HG03196 (cell line): Measurements from ENCODE around the gene TTBK1.

Experiments
- ATAC-seq: cut with Tn5 transposase; IDR thresholded peaks from one replicate; pipeline ENCODE4 v1.9.1; 2021; ENCODE audit not compliant: unreplicated experiment

TTBK1 gene

DNA sequence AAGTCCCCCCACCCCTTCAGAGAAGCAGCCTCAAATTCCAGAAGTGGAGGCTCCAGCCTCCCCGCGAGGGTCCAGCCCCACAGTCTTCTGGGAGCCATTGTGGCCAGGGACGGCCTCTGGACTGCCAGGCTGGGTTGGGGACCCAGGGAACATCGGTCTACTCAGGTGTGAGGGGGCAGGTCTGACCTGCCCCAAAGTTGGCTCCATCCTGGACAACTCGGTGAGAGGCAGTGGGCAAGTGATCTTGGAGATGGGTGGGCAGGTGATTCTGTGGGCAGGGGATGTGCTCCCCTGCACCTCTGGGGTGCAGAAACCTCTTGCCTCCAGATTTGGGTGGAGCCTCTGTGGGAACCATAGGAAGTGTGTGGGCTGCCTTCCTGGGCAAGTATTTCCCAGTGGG lies 42.6 kb downstream of the TTBK1 start:
- ATAC-seq: no peak

DNA sequence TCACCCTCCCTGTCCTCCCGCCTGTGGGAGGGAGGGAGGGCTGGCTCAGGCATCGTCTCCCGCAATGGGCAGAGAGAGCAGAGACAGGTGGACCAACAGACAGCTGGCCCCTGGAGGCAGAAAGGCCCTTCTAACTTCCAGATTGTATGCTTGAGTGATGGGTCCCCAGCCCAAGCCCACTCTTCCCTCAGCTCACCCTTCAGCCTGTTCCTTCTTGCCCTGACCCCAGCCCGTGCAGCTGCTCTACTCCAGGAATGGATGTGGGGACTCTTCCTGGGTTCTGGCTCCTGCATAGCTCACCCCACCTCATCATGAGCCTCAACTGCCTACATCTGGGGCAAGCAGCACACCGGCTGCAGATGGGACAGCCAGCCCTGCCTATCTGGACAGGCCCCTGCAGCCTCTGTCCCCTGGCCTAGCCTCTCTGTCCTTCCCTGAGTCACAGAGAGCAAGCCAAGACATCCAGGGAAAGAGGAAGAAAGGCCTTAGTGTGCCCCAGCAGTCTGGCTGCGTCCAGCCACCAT lies 43.2 kb downstream of the TTBK1 start:
- ATAC-seq: no peak

DNA sequence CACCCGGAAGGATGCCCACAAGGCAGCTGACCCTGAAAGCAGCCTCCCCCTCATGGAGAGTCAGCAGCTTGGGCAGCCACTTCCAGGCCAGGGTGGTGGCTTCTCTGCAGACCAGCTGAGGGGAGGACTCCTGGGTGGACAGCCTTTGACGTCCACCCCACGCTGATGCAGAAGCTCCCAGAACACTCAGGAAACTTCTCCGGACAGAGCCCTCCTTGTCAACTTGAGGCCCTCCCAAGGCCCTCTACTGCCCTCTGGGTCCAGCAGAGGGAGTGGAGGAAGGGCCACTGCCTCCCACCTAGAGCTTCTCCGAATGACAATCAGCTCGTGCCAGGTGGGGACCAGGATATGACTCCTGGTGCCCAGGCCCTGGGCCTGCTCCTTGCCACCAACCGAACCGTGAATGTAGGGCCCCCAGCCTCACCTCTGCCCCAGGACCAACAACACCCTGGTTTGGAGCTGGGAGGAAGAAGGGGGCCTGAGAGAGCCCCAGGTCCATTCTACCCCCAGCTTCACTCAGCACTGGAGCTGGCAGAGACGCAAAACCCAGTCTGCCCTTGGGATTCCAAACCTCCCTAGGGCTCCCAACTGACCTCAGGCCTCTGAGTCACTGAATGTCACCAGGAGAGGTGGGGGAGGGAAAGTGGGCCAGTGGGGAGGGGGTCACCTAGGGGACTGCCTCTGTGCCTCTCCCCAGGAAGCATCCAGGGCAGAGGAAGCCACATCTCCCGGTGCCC lies 43.9 kb downstream of the TTBK1 start:
- ATAC-seq: no peak

- no peak for ATAC-seq
Measured at GRCh38 chr6:43287717-43288679, 44.7 kb downstream of the TTBK1 start.

GRCh38 chr6:43290339-43290904 lies 47.1 kb downstream of the TTBK1 start:
- ATAC-seq: no peak

DNA sequence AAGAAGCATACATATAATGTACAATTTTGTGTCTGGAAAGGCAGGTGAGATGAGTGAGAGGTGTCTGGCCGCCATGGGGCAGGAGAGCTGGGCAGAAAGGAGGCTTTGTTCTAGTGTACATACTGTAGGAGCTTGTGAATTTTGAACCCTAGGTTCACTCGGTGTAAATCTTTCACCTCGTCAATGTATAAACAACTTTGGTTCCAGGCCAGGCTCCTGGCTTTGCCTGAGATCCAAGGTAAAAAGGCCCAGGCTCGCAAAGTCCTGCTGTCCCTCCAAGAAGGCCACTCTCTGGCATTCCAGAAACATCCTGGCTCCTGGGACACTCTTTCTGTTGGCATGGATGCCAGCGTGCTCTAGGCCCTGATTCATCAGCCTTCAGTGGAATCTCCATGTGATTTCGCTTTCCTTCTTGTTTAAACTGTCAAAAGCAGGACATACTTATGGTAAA lies 47.6 kb downstream of the TTBK1 start:
- no peak for ATAC-seq

DNA sequence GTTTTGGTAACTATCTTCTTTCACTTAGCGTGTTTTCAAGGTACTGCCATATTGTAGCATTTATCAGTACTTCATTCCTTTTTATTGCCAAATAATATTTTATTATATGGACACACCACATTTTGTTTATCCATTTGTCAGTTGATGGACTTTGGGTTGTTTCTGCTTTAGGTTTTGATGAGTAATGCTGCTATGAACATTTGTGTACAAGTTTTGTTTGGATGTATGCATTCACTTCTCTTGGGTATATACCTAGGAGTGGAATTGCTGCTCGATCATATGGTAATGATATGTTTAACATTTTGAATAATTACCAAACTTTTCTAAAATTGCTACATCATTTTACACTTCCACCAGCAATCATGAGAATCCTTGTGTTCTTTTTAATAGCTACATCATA lies 48.4 kb downstream of the TTBK1 start:
- ATAC-seq: no peak

DNA sequence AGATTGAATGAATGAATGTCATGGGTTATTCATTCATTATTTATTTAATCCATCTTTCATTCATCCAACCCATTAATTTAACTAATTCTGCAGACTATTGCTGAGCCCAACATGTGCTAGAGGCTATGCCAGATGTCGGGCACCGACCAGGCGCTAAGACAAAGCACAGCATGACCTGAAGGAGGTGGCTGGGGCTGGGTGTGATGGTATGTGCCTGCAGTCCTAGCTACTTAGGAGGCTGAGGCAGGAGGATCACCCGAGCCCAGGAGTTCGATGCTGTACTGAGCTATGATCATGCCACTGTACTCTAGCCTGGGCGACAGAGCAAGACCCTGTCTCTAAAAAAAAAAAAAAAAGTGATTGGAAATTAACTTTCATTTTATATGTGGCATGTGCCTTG lies 49.1 kb downstream of the TTBK1 start:
- no peak for ATAC-seq

DNA sequence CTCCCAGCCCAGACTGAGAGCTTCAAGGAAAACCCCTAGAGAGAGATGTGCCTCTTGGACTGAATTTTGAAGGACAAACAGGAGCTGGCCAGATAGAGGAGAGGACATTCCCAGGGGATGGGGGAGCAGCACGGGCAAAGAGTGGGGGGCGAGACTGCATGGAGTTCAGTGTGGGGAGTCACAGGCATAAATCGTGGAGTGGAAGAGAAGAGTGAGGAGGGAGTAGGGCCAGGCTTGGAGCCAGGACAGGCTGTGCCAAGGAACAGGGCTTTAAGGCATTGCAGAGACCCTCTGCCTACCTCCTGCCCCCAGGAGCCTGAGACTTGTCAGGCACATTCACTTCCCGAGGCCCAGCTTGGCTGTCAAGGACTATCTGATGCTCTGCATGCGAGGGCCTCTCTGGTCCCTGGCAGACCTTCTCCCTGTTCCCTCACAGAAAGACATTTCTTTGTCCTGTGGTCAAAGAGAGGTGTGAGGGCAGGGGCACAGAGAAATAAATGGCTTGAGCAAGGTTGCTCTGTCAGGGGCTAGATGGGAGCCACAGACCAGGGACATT lies 49.6 kb downstream of the TTBK1 start:
- ATAC-seq: no peak

DNA sequence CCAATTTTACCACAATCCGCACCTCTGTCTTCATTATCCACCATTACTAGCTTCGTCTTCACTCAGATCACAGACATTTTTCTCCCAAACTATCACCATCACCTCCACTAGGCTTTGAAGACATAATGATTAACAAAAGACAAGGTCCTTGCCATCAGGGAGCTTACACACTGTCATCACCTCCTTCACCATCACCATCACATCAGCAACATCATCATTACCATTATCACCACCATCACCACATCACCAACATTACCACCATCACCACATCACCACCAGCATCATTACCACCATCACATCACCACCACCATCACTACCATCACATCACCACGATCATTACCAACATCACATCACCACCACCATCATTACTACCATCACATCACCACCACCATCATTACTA lies 50.4 kb downstream of the TTBK1 start:
- ATAC-seq: no peak

- ATAC-seq: no peak
Measured at GRCh38 chr6:43294536-43294935, 51.3 kb downstream of the TTBK1 start.

GRCh38 chr6:43295456-43295855 lies 52.2 kb downstream of the TTBK1 start:
- ATAC-seq: no peak

GRCh38 chr6:43296780-43297497 lies 53.7 kb downstream of the TTBK1 start:
- ATAC-seq: no peak

DNA sequence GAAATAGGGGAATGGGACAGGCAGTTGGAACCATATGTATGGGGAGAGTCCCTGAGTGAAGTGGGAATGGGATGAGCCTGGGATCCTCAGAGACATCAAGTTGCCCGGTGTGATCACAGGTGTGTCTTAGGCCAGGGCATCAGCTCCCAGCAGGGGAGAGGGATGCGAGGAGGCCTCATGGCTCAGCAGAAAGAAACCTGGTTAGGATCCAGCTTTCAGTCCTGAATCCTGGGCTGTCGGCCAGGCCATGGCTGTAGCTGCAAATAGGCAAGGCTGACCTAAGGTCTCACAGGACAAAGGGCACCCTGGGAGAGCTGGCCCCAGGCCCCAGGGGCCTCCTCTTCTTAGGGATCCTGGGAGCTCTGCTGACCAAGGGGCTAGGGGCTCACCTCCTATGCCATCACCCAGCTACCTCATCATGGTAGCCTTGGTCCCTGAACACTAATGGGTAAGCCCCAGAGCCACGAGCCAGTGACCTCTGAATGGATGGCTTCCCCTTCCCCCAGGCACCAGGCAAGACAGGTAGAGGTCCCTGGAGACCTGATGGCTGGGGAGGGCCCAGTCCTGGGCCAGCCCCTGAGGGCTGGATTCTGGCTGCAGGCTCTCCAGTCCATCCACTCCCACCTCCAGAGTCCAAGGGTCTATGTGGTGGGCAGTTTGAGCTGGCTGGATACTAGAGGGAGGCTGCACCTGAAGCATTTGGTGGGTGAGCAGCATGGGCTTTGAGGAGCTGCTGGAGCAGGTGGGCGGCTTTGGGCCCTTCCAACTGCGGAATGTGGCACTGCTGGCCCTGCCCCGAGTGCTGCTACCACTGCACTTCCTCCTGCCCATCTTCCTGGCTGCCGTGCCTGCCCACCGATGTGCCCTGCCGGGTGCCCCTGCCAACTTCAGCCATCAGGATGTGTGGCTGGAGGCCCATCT lies 54.6 kb downstream of the TTBK1 start, which contains the start of gene SLC22A7:
SLC22A7 (plus strand) TSS at position 617 of the 921 bp plus-strand sequence; CDS start at position 716, 99 bp downstream.
- no peak for ATAC-seq

GRCh38 chr6:43298565-43299337 lies 55.5 kb downstream of the TTBK1 start:
- no peak for ATAC-seq

GRCh38 chr6:43299338-43300293 lies 56.3 kb downstream of the TTBK1 start:
- ATAC-seq: no peak

DNA sequence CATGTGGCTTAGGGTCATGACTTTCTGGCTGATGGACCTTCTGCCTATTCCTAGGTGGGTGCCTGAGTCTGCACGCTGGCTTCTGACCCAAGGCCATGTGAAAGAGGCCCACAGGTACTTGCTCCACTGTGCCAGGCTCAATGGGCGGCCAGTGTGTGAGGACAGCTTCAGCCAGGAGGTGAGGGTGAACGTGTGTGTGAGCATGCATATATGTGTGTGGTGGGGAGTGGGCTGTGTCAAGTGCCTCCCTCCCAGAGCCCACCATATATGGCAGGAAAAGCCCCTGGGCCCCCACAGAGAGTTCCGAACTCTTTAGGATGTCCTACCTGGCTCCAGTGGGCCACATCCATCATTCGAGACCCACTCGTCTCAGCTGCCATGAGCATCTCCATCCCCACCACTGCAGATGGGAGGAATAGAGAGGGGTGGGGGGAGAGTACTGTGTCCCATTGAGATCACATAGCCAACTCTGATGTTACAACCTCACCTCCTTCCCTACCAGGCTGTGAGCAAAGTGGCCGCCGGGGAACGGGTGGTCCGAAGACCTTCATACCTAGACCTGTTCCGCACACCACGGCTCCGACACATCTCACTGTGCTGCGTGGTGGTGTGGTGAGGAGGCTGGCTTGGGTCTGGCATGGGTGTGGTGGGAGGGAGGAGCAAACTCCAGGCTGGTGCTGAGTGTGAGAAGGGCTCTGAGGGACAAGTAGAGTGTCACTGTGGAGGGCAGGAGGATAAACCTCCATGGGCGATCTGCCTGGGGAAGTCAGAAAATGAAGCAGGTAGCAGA lies 58.0 kb downstream of the TTBK1 start:
- ATAC-seq: no peak
